ENCODE data around the gene SLC35A2. TPM values are rescaled to one million over a fixed set of nuclear protein-coding genes. Genes with fewer than 3 reads are reported as not detected.

The SLC35A2 gene
- total RNA-seq, 1 experiment from 2014 or later, result 18.0 TPM

DNA sequence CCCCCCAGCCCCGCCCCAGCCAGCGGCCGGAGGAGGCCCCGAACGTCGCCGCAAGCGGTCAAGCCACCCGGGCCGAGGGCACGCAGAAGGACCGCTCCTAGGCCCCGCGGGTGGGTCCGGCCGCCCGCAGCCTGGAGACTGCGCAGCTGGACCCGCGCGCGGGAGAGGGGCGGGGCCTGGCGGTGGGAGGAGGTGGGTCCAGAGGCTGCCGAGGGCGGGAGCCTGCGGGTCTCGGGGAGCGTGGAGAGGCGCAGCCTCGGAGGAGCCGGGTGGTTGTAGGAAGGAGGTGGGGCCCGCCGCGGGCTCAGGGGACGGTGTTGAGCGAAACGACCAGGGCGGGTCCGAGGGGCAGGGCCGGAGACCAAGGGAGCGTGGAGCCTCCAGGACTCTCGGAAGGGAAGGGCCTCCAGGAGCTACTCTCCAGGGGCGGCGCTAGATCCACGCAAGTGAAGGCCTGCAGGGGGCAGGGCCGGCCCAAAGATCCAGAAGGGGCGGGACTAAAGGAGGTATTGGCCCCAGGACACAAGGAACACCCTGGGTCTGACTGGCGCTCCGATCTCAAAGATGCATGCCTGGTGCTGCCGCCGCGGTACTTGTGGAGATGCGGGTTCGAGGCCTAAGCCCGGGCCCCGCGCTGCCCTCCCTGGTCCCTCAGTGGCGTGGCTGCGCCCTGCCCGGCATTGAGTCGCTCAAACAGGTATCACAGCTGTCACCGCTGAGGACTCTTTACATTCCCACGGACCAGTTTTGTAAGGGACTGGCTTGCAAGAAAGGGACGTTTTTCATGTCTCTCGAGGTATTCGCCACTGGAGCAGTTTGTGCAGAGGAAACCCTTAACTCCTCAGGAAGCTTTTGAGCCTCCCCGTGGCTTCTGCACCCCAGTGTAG, 19.8 kb downstream of the SLC35A2 start:
- ChIA-PET POLR2A (interaction anchor here (0.6 to 0.8 kb wide), 3 partner anchors 20 to 203 kb away, joined by 3 to 4 read pairs (median 3); partner anchors contain the start of gene SLC35A2), CTCF (interaction anchor here (0.5 to 1.5 kb wide), 15 partner anchors 12 to 260 kb away, joined by 3 to 6 read pairs (median 4); partner anchors contain the start of genes KCND1, PCSK1N and SLC35A2)
- Mint-ChIP-seq H3K4me1 (peaks cover 17% of the 10 kb centered on the region), H3K27me3 (ENCODE audit: low read depth) (peaks cover 4% of the 10 kb centered on the region; the same call in 1 of the 2 replicates), H3K9me3 (no peaks in the 10 kb centered on the region), H3K4me3 (peak overlapping the region; percentile 68), H3K36me3 (peaks cover 8% of the 10 kb centered on the region; the same call in 1 of the 2 replicates), H3K27ac (no peak overlapping the region)
- DNase-seq (ENCODE audit: low spot score) (peak; percentile 78), ATAC-seq (peak; percentile 91)
- TF ChIP-seq ZNF232 (CRISPR knock-in tag; IDR thresholded peaks at IDR 0.05), result no peak
- TF ChIP-seq SP1 (CRISPR knock-in tag; conservative IDR thresholded peaks at IDR 0.05), result peak; percentile 53; the same call in 1 of the 2 replicates
- TF ChIP-seq, protein P1, sequence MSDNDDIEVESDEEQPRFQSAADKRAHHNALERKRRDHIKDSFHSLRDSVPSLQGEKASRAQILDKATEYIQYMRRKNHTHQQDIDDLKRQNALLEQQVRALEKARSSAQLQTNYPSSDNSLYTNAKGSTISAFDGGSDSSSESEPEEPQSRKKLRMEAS (CRISPR knock-in tag; IDR thresholded peaks at IDR 0.05), result 0 out of 2 replicates have a peak, but pooled peaks have one; percentile 27

DNA sequence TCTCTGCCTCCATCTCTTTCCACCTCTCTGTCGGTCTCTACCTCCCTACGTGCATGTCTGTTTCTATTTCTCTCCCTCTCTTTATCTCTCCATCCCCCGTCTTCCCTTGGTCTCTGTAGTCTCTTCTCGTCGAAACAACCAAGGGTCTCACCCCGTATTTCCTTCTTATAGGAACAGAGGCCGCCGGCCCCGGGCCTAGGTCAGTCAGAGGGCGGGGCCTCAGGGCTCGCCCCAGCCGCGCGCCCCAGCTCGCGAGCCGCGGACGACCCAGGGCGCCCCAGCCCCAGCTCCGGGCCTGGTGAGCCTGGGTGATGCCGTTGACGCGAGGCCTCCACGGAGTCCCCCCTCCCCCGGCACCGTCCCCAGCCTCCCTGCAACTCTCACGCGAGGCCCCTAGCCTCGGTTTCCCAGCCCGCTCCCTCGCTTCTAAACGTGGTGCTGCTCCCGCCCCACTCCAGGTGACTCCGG, 20.5 kb downstream of the SLC35A2 start:
- peaks cover 4% of the 10 kb centered on the region; the same call in 1 of the 2 replicates for H3K27me3 Mint-ChIP-seq (ENCODE audit: low read depth)
- H3K27ac Mint-ChIP-seq, result 0 out of 2 replicates have a peak overlapping the region, but pooled peaks have one; percentile 43

More for the DNA sequence above, 20.5 kb downstream of the SLC35A2 start:
- TF ChIP-seq ELF4 (CRISPR knock-in tag; IDR thresholded peaks at IDR 0.05; ENCODE audit: low read depth) (no peak), MXD4 (CRISPR knock-in tag; IDR thresholded peaks at IDR 0.05; ENCODE audit: borderline replicate concordance) (no peak)
- TF ChIP-seq, protein P2, sequence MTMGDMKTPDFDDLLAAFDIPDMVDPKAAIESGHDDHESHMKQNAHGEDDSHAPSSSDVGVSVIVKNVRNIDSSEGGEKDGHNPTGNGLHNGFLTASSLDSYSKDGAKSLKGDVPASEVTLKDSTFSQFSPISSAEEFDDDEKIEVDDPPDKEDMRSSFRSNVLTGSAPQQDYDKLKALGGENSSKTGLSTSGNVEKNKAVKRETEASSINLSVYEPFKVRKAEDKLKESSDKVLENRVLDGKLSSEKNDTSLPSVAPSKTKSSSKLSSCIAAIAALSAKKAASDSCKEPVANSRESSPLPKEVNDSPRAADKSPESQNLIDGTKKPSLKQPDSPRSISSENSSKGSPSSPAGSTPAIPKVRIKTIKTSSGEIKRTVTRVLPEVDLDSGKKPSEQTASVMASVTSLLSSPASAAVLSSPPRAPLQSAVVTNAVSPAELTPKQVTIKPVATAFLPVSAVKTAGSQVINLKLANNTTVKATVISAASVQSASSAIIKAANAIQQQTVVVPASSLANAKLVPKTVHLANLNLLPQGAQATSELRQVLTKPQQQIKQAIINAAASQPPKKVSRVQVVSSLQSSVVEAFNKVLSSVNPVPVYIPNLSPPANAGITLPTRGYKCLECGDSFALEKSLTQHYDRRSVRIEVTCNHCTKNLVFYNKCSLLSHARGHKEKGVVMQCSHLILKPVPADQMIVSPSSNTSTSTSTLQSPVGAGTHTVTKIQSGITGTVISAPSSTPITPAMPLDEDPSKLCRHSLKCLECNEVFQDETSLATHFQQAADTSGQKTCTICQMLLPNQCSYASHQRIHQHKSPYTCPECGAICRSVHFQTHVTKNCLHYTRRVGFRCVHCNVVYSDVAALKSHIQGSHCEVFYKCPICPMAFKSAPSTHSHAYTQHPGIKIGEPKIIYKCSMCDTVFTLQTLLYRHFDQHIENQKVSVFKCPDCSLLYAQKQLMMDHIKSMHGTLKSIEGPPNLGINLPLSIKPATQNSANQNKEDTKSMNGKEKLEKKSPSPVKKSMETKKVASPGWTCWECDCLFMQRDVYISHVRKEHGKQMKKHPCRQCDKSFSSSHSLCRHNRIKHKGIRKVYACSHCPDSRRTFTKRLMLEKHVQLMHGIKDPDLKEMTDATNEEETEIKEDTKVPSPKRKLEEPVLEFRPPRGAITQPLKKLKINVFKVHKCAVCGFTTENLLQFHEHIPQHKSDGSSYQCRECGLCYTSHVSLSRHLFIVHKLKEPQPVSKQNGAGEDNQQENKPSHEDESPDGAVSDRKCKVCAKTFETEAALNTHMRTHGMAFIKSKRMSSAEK (CRISPR knock-in tag; IDR thresholded peaks at IDR 0.05; ENCODE audit: borderline replicate concordance), result no peak
- TF ChIP-seq, protein P3, sequence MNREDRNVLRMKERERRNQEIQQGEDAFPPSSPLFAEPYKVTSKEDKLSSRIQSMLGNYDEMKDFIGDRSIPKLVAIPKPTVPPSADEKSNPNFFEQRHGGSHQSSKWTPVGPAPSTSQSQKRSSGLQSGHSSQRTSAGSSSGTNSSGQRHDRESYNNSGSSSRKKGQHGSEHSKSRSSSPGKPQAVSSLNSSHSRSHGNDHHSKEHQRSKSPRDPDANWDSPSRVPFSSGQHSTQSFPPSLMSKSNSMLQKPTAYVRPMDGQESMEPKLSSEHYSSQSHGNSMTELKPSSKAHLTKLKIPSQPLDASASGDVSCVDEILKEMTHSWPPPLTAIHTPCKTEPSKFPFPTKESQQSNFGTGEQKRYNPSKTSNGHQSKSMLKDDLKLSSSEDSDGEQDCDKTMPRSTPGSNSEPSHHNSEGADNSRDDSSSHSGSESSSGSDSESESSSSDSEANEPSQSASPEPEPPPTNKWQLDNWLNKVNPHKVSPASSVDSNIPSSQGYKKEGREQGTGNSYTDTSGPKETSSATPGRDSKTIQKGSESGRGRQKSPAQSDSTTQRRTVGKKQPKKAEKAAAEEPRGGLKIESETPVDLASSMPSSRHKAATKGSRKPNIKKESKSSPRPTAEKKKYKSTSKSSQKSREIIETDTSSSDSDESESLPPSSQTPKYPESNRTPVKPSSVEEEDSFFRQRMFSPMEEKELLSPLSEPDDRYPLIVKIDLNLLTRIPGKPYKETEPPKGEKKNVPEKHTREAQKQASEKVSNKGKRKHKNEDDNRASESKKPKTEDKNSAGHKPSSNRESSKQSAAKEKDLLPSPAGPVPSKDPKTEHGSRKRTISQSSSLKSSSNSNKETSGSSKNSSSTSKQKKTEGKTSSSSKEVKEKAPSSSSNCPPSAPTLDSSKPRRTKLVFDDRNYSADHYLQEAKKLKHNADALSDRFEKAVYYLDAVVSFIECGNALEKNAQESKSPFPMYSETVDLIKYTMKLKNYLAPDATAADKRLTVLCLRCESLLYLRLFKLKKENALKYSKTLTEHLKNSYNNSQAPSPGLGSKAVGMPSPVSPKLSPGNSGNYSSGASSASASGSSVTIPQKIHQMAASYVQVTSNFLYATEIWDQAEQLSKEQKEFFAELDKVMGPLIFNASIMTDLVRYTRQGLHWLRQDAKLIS (CRISPR knock-in tag; IDR thresholded peaks at IDR 0.05; ENCODE audit: borderline replicate concordance), result no peak
- TF ChIP-seq, protein P4, sequence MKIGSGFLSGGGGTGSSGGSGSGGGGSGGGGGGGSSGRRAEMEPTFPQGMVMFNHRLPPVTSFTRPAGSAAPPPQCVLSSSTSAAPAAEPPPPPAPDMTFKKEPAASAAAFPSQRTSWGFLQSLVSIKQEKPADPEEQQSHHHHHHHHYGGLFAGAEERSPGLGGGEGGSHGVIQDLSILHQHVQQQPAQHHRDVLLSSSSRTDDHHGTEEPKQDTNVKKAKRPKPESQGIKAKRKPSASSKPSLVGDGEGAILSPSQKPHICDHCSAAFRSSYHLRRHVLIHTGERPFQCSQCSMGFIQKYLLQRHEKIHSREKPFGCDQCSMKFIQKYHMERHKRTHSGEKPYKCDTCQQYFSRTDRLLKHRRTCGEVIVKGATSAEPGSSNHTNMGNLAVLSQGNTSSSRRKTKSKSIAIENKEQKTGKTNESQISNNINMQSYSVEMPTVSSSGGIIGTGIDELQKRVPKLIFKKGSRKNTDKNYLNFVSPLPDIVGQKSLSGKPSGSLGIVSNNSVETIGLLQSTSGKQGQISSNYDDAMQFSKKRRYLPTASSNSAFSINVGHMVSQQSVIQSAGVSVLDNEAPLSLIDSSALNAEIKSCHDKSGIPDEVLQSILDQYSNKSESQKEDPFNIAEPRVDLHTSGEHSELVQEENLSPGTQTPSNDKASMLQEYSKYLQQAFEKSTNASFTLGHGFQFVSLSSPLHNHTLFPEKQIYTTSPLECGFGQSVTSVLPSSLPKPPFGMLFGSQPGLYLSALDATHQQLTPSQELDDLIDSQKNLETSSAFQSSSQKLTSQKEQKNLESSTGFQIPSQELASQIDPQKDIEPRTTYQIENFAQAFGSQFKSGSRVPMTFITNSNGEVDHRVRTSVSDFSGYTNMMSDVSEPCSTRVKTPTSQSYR (CRISPR knock-in tag; IDR thresholded peaks at IDR 0.05), result no peak
- TF ChIP-seq, protein P5, sequence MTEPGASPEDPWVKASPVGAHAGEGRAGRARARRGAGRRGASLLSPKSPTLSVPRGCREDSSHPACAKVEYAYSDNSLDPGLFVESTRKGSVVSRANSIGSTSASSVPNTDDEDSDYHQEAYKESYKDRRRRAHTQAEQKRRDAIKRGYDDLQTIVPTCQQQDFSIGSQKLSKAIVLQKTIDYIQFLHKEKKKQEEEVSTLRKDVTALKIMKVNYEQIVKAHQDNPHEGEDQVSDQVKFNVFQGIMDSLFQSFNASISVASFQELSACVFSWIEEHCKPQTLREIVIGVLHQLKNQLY (CRISPR knock-in tag; IDR thresholded peaks at IDR 0.05), result no peak
- Mint-ChIP-seq H3K36me3 (peaks cover 8% of the 10 kb centered on the region; the same call in 1 of the 2 replicates), H3K4me1 (peaks cover 14% of the 10 kb centered on the region), H3K4me3 (peak overlapping the region; percentile 70), H3K9me3 (no peaks in the 10 kb centered on the region)
- peak; percentile 31 for DNase-seq (ENCODE audit: low spot score)
- ChIA-PET CTCF (interaction anchor here (0.5 to 1.5 kb wide), 15 partner anchors 13 to 259 kb away, joined by 3 to 6 read pairs (median 4); partner anchors contain the start of genes KCND1, PCSK1N and SLC35A2), POLR2A (interaction anchor here (0.9 kb wide), 1 partner anchor 21 kb away, joined by 3 read pairs; the partner anchor contains the start of gene SLC35A2)
- peak; percentile 60 for ATAC-seq
